Endothelial cell of umbilical vein (primary cell): Measurements from ENCODE around the gene GARIN5A.

Experiments used
- EZH2 ChIP-seq: IDR thresholded peaks from 2 replicates; pipeline ENCODE4 v1.6.1; 2012; ENCODE audit warnings: borderline replicate concordance, low read depth, mild to moderate bottlenecking, moderate library complexity, low read length, inconsistent platforms; ENCODE audit not compliant: severe bottlenecking
- FOS ChIP-seq: IDR thresholded peaks from 2 replicates; pipeline ENCODE4 v1.6.1; 2011; ENCODE audit warnings: mild to moderate bottlenecking, low read length, moderate library complexity, borderline replicate concordance; ENCODE audit not compliant: insufficient read depth
- TF ChIP-seq, protein P1 (sequence below), 2 donors: IDR thresholded peaks; 1 replicate in 1 of 2; 2 replicates in 1 of 2; pipeline ENCODE4 v1.5.1; 2011; ENCODE audit warnings: low read length in 2 of 2, mild to moderate bottlenecking in 2 of 2, moderate library complexity in 2 of 2, control low read depth in 1 of 2, inconsistent platforms in 1 of 2, low read depth in 1 of 2; ENCODE audit not compliant: insufficient read depth in 1 of 2; ENCODE audit errors: extremely low read depth in 1 of 2

- TF ChIP-seq EZH2 (no peak), FOS (no peak)
- TF ChIP-seq, protein P1, sequence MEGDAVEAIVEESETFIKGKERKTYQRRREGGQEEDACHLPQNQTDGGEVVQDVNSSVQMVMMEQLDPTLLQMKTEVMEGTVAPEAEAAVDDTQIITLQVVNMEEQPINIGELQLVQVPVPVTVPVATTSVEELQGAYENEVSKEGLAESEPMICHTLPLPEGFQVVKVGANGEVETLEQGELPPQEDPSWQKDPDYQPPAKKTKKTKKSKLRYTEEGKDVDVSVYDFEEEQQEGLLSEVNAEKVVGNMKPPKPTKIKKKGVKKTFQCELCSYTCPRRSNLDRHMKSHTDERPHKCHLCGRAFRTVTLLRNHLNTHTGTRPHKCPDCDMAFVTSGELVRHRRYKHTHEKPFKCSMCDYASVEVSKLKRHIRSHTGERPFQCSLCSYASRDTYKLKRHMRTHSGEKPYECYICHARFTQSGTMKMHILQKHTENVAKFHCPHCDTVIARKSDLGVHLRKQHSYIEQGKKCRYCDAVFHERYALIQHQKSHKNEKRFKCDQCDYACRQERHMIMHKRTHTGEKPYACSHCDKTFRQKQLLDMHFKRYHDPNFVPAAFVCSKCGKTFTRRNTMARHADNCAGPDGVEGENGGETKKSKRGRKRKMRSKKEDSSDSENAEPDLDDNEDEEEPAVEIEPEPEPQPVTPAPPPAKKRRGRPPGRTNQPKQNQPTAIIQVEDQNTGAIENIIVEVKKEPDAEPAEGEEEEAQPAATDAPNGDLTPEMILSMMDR (IDR thresholded peaks at IDR 0.05; ENCODE audit: extremely low read depth in 1 of 2, insufficient read depth in 1 of 2, low read depth in 1 of 2, low read length in 2 of 2) = no peak
Observed at GRCh38 chr19:50493171-50493570, 16.5 kb upstream of the GARIN5A start.
